NB4 (cell line): ENCODE data around the gene NT5M.

Experiments
- CTCF ChIP-seq: IDR thresholded peaks from one replicate; pipeline ENCODE4 v1.5.1; 2012; ENCODE audit warnings: low read depth, low read length
- MAX ChIP-seq: IDR thresholded peaks from 2 replicates; pipeline ENCODE4 v1.6.1; 2011; ENCODE audit warnings: low read depth, low read length

DNA sequence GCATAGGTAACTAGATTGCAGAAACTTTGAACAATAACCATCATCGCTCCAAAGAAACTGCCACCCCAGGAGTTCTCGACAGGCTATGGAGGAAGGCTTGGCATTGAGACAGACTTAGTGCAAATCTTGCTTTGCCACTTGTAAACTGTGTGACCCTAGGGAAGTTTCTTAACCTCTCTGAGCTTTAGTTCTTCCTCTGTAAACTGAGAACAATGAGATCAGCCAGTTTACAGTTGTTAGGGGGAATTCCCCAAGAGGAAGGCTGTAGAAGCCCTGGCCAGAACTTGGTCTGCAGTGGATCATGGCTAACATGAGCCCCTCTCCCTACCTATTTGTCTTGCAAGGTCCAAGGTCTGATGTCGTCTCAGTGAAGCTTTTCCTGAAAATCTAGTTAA is 78.9 kb downstream of the NT5M start:
- no peak for TF ChIP-seq CTCF
- no peak for TF ChIP-seq MAX
